C4-2B (cell line): ENCODE measurements around the gene GPR146.

ENCODE experiments used
- H3K27ac ChIP-seq: fragments of 450-650 bp; 2 replicates; pipeline ENCODE4 v1.5.1; 2017
- ZFX ChIP-seq: fragments of 450-650 bp; IDR thresholded peaks from 2 replicates; pipeline ENCODE4 v1.6.1; 2017
- TF ChIP-seq, protein P1 (sequence below): fragments of 450-650 bp; conservative IDR thresholded peaks from 2 replicates; pipeline ENCODE4 v1.5.1; 2017; ENCODE audit warnings: mild to moderate bottlenecking

Gene GPR146

DNA sequence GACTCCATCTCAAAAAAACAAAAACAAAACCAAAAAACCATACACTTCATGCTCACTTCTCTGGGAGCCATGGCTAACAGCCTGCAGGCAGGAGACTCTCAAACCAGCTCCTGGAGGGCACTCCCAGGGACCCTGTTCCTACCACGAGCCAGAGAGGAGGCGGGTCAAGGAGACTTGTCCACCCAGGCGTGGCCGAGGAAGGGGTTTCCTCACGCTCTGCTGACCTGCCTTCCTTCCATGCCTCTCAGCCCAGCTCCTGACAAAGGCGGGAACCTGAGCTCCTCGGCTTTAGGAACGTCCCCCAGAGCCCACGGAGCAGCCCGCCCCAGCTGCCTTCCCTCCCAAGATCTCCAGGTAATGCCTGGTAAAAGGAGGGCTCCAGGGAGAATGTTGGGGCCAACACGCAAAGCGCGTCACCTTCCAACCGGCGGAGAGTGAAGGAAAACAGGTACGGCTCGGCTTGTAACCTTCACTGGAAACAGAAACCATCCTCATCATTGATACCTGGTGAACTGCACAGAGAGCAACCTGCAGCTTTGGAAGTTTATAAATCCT, 9.5 kb downstream of the GPR146 start:
- no peak overlapping the region for H3K27ac ChIP-seq

DNA sequence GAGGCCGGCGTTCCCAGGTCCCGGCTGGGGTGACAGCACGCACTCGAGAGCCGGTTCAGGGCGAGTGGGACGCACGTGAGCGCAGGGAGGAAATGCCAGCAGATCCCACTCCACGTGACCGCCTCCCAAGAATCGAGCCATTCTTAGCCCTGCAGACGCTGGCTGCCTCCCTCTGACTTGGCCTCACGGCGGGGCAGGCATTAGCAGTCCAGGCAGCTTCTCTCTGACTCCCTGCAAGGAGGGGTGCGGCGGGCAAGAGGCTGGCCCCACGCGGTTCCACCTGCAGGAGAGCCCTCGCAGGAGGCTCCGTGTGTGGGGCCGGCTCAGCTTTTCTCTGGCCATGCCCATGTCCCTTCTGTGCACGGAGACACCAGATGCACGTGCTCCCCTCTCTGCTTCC, 10.1 kb downstream of the GPR146 start:
- H3K27ac ChIP-seq = no peak overlapping the region
- TF ChIP-seq, protein P1, sequence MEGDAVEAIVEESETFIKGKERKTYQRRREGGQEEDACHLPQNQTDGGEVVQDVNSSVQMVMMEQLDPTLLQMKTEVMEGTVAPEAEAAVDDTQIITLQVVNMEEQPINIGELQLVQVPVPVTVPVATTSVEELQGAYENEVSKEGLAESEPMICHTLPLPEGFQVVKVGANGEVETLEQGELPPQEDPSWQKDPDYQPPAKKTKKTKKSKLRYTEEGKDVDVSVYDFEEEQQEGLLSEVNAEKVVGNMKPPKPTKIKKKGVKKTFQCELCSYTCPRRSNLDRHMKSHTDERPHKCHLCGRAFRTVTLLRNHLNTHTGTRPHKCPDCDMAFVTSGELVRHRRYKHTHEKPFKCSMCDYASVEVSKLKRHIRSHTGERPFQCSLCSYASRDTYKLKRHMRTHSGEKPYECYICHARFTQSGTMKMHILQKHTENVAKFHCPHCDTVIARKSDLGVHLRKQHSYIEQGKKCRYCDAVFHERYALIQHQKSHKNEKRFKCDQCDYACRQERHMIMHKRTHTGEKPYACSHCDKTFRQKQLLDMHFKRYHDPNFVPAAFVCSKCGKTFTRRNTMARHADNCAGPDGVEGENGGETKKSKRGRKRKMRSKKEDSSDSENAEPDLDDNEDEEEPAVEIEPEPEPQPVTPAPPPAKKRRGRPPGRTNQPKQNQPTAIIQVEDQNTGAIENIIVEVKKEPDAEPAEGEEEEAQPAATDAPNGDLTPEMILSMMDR = no peak
- TF ChIP-seq ZFX = no peak

More for the DNA sequence above, 9.5 kb downstream of the GPR146 start:
- TF ChIP-seq, protein P1 = no peak
- TF ChIP-seq ZFX = no peak

DNA sequence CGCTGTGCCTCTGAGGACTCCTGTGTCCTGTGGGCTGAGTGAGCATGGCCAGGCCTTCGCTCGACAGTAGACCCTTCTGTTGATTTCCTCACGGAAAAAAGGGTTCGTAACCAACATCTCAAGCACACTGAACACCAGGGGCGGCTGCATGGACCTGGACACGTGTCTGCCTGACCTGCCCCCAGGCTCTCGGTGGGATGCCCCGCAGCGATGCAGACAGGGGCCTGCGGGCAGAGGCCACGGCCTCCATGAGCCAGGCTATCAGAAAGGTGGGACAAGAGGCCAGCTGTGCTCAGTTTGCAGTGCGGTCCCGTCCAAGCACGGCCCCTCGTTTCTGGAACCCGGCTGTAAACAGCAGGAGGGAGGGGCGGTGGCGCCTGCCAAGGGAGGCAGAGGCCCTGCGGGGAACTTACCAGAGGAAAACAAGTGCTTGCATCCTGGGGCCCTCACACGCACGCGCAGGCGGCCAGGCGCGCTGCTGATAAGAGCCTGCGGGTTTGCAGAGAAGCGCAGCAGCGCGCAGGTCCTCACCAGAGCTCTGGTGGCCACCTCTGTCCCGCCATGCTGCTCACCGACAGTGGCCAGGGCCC, 10.6 kb downstream of the GPR146 start:
- no peak for TF ChIP-seq ZFX
- TF ChIP-seq, protein P1 = no peak
- no peak overlapping the region for H3K27ac ChIP-seq

DNA sequence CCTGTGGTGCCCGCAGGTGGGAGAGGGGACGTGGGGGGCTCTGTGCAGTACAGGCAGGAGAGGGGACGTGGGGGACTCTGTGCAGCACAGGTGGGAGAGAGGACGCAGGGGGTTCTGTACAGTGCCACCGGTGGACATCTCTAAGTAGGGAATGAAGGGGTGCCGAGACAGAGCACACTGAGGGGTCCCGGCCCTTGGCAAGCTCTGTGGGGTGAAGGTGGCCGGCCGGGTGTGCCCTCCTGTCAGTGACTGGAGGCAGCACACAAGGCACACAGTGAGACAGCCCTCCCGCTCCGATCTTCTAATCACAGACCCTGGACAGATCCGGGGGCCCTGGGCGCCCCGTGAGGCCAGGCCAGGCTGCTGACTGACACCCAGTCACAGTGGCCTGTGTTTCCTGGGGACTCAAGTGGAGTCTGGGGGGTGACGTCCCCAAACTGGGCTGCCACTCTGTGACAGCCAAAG, 11.2 kb downstream of the GPR146 start:
- TF ChIP-seq, protein P1 = no peak
- TF ChIP-seq ZFX = no peak
- no peak overlapping the region for H3K27ac ChIP-seq

DNA sequence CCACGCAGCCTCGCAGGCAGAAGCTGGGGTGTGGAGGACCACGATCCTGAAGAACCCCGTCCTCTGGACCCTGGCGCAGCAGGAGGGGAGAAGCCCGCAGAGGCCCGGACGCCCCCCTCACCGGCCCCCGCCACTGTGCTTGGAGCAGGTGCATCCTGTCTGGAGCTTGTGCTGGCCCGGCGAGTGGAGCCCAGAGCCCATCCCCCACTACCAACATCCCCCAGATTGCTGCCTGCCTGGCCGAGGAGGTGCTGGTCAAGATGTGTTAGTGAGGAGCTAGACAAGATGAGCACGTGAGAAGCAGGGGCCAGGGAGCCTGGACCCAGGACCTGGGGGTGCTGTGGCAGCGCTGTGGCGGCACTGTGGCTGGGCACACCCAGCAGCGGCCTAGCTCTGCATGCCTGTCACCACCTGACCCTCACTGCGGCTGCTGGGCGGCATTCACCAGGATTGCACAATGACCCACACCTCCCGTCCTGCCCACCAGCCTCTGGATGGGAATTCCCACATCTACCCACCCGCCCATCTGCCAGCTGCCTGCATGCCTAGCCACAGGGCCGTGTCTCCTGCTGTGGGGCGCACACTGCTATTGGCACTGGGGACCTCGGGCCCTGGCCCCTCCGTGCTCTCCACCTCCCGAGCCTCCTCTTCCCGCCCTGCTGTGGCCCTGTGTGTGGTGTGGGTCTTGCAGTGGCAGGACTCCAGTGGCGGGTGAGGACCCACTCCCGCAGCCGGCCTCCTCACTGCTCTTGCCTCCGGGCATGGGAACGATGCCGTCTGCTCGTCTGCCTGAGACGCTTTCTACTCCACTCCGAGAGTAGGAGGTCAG, 11.8 kb downstream of the GPR146 start:
- no peak overlapping the region for H3K27ac ChIP-seq
- TF ChIP-seq, protein P1 = no peak
- TF ChIP-seq ZFX = no peak

DNA sequence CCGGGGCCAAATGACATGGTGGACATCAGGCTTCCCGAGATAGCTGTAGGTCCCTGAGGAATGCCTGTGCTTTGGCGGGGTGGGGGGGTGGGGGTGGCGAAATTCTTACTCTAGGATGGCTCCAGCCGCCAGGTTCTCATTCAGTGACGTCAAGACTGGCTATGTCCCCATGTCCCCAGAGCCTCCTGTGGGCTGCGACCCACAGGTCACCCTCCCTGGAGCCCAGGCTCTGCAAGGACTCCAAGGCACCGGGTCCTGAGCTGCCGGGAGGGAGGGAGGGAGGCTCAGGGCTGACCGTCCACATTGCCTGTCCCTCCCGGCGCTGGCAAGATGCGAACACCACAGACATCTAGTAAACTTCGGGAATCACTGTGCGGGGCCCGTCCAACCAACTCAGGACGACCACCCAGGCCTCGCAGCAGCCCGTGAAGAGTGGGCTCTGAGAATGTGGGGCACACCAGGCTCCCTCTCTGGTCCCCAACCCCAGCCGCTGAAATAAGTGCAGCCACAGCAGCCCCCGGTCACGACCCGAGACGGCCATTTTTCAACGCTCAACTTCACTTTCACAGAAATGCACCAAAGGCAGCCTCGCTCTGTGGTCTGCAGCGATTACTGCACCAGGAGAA, 12.6 kb downstream of the GPR146 start:
- H3K27ac ChIP-seq = no peak overlapping the region
- TF ChIP-seq, protein P1 = no peak
